DMS114 treated with DMSO at 0.1 percent for 48 hours (cell line): ENCODE measurements around the gene PRAMEF15.
A peak's percentile ranks its signal among the peaks of the same experiment; 100 is the strongest.
"Not testable (repeated sequence)": the region's sequence is repeated elsewhere in the genome, so short reads cannot be mapped to it uniquely, and the experiment has no call there.

Experiments
- DNase-seq: peaks from one replicate; lab custom pipeline; 2025; ENCODE audit not compliant: unreplicated experiment; lab: John Stamatoyannopoulos, UW

Gene PRAMEF15

DNA sequence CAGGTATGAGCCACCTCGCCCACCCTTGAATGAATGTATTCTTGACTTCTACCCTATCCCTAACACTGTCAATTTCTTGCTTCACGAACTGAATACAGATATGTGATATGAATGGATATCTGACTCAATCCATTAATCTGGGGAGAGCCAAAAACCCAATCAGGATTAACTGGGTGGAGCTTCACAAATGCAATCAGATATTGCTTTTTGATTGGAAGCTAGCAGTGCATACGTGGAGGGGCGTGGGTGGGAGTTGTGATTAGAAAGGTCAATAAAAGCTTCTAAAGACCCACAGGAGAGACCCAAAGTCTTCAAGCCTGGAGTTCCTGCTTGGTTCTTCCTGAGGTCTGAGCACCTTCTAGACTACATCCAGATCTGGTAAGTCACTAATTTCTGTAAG, at the start of gene PRAMEF15:
Gene PRAMEF15, plus strand, starts transcription at position 301 of the 400 bp plus-strand sequence. CDS start 2,827 bp downstream, outside the sequence.
- not testable (repeated sequence) for DNase-seq

DNA sequence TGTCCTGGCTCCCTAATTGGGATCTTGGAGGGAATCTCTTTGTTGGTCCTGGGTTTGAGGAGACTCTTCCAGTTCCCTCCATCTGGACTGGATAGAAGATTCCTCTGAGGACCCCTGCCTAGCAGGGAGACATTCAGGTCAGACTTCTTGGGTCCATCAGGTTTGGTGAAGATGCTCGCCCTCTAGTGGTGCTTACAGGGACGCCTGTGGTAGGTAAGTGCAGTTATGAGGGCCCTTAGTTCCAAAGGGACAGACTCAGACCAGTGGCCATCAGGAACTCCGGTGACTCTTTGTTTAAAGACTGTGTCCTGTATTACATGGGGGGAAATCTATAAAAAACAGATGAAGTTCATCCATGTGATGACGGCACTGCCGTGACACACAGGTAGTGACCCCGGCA, 38.4 kb upstream of the PRAMEF15 start:
- DNase-seq = not testable (repeated sequence)

DNA sequence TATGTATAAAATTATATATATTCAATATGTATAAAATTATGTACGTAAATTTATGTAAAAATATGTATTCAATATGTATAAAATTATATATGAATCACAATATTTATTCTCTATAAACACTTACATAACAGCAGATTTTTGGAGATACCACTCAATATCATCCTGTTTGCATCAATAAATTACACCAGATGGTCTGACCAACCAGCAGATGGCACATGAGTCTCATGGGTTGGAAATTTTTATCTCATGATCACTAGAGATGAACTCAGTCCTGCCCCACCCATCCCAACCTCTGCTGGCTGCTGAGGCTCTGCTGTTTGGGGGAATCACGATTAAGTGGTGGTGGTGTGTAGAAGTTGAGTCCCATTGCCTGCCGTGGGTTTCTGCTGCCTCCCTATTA, 35.8 kb upstream of the PRAMEF15 start:
- DNase-seq = not testable (repeated sequence)

DNA sequence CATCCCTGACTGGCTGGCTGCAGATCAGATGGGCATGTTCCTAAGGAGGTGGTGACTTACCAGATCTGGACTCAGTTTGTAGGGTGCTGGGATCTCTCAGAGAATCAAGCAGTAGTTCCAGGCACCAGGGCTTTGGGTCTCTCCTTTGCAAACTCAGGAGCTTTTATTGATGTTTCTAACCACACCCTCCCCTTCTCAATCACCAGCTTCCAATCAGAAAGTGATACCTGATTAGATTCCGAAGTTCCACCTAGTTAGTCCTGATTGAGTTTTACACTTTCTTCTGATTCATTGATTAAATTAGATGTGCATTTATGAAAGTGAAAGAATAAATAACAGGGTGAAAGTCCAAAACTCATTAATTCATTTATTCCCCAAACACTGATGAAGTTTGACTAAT, 30.3 kb upstream of the PRAMEF15 start, which contains the start of gene PRAMEF8:
Gene PRAMEF8, minus strand, starts transcription at position 101 of the 400 bp plus-strand sequence. CDS start 1,046 bp downstream, outside the sequence.
- not testable (repeated sequence) for DNase-seq

DNA sequence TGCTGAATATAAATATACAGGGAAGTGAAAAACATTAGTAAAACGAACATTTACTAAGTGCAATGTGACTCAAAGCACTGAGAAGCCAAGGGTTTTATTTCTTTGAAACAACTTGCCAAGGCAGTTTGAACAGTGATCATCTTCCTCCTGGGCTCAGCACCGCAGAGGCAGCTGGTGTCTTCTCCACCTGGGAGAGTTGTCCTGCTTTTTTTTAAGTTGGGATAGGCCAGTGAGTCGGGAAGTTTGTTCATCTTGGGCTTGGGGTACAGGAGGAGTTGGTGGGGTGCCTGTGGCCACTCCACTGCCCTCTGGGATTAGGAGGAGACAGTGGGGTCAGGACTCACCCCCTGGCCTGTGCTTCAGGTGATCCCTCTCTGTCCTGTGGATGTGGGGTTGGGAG, 26.4 kb upstream of the PRAMEF15 start:
- not testable (repeated sequence) for DNase-seq

DNA sequence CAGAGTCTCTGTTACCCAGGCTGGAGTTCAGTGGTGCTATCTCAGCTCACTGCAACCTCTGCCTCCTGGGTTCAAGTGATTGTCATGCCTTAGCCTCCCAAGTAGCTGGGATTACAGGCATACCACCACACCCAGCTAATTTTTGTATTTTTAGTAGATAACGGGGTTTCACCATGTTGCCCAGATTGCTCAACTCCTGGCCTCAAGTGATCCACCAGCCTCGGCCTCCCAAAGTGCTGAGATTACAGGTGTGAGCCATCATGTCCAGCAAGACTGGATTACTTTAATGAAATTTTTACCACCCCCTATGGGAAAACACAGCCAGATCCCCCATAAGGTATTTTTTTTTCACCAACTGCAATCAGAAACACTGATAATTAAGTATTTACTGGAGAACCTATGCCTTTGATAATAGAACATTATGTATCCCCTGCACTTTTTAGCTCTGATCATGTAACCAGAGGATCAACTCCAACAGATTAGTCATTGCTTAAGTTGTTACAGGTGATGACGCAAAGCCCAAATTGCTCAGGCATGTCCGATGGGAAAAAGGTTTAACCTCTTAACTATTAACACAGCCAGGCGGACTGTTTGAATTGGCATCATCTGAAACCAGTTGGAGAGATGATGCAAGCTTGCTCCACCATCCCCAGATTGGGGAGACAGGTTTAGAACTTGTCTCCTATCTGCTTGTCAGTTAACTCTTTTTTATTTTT, 18.0 kb upstream of the PRAMEF15 start:
- DNase-seq = not testable (repeated sequence)

DNA sequence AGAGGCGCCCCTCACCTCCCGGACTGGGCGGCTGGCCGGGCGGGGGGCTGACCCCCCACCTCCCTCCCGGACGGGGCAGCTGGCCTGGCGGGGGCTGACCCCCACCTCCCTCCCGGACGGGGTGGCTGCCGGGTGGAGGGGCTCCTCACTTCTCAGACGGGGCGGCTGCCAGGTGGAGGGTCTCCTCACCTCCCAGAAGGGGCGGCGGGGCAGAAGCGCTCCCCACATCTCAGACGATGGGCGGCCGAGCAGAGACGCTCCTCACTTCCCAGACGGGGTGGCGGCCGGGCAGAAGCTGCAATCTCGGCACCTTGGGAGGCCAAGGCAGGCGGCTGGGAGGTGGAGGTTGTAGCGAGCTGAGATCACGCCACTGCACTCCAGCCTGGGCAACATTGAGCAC, 16.7 kb upstream of the PRAMEF15 start:
- not testable (repeated sequence) for DNase-seq

DNA sequence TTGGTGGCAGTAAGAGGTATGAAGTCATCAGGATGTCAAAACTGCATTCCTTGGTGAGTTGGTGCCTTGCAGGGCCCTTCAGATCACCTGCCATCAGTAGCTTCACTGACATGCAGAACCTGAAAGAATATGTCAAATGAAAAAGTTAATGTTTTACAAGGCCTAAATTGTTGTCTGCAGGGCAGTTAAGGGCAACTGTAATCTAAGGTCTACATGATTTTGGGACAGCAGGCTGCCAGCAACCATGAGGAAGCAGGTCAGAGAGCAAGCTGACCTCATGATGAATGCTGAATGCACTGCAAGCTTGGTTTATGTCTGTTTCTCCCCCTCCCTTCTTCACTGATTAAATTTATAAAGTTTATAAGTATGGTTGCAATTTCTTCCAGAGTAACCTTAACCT, 13.2 kb upstream of the PRAMEF15 start:
- not testable (repeated sequence) for DNase-seq

DNA sequence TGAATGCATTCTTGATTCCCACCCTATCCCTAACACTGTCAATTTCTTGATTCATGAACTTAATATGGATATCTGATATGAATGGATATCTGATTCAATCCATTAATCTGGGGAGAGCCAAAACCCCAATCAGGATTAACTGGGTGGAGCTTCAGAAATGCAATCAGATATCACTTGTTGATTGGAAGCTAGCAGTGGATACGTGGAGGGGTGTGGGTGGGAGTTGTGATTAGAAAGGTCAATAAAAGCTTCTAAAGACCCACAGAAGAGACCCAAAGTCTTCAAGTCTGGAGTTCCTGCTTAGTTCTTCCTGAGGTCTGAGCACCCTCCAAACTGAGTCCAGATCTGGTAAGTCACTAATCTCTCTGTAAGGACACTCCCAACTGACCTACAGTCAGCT, 12.1 kb upstream of the PRAMEF15 start, which contains the start of gene PRAMEF33:
Gene PRAMEF33, plus strand, starts transcription at position 301 of the 400 bp plus-strand sequence. CDS start 2,416 bp downstream, outside the sequence.
- not testable (repeated sequence) for DNase-seq

DNA sequence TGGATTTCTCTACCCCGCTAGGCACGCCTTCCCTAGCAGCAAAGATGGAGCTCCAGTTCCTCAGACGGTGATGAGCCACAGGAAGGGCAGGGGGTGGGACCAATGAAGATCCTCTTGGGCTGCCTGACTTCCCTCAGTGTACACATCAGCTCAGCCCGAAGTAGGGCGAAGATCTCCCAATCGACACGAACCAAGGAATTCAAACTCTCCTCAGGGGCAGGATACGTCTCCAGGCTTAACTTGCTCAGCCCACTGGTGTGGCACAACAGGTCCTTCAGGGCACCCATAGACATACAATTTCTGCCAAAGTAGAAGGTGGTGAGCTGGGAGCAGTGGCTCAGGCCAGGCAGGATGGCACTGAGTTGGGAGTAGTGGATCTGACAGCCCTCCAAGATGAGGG, 27.1 kb downstream of the PRAMEF15 start:
- not testable (repeated sequence) for DNase-seq

DNA sequence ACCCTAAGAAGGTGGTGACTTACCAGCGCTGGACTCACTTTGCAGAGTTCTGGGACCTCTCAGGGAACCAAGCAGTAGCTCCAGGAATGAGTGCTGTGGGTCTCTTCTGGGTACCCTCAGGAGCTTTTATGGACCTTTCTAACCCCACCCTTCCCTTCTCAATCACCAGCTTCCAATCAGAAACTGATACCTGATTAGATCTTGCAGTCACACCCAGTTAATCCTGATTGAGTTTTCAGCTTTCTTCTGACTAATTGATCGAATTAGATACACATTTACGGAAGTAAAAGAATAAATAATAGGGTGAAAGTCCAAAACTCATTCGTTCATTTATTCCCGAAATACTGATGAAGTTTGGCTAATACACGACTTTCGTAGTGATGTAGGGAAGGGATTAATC, 31.7 kb downstream of the PRAMEF15 start, which contains the start of gene PRAMEF14:
Gene PRAMEF14, minus strand, starts transcription at position 101 of the 400 bp plus-strand sequence. CDS start 1,820 bp downstream, outside the sequence.
- DNase-seq = not testable (repeated sequence)

DNA sequence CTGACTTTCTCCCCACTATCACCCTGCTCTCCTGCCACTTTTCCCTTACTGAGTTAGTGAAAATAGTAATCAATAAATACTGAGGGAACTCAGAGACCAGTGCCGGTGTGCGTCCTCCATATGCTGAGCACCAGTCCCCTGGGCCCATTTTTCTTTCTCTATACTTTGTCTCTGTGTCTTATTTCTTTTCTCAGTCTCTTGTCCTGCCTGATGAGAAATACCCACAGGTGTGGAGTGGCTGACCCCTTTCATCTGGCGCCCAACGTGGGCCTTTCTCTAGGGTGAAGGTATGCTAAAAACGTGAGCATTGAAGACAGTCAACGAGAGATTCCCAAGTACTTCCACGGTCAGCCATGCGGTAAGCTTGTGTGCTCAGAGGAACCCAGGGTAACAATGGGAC, 38.1 kb downstream of the PRAMEF15 start:
- DNase-seq = not testable (repeated sequence)

DNA sequence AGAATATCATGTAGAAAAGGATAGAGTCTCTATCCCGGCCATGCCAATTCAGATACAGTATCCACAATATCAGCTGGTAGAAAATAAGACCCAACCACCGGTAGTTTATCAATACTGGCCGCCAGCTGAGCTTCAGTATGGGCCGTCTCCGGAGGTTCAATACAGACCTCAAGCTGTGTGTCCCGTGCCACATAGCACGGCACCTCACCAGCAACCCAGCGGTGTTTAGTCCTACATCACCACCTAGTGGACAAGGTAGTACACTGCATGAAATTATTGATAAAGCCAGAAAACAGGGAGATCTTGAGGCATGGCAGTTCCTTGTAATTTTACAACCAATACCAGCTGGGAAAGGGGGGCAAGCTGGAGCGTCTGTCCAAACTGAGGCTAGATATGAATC, 39.1 kb downstream of the PRAMEF15 start:
- not testable (repeated sequence) for DNase-seq

DNA sequence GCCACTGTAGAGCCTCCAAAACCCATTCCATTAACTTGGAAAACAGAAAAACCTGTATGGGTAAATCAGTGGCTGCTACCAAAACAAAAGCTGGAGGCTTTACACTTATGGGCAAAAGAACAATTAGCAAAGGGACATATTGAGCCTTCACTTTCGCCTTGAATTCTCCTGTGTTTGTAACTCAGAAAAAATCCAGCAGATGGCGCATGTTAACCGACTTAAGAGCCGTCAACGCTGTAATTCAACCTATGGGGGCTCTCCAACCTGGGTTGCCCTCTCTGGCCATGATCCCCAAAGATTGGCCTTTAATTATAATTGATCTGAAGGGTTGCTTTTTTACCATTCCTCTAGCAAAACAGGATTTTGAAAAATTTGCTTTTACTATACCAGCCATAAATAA, 41.4 kb downstream of the PRAMEF15 start:
- peak; percentile 41 for DNase-seq

DNA sequence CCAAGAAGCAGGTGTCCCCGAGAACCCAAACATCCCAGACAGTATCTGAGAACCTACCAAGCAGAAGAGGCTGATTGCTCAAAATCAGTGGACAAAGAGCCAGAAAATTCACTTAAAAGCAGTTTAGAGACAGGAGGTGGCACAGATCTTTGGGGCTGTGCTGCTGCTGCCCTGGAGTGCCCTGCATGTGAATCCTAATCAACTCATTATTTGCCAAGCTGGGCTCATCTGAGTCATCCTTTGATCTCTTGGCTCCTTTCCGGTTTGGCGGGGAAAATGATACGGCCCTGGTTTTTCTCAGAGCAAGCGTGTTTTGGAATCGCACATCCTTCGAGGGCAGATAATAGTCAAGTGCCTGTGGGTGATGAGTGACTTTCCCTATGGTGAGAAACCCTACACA, 47.0 kb downstream of the PRAMEF15 start:
- DNase-seq = not testable (repeated sequence)

DNA sequence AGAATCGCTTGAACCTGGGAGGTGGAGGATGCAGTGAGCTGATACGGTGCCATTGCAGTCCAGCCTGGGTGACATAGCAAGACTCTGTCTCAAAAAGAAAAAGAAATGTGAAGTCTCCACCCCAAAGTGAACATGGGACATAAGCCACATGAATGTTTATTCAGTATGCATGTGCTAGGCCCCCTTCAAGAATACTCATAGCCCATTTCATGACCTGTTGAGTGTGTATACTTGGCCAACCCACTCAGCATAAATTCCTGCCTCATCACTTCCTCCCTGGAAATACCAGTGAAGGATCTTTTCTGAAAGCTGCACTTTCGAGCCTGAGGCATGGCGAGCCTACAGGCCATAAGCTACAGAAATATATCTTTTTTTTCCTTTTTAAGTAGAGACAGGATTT, 49.5 kb downstream of the PRAMEF15 start:
- DNase-seq = not testable (repeated sequence)

DNA sequence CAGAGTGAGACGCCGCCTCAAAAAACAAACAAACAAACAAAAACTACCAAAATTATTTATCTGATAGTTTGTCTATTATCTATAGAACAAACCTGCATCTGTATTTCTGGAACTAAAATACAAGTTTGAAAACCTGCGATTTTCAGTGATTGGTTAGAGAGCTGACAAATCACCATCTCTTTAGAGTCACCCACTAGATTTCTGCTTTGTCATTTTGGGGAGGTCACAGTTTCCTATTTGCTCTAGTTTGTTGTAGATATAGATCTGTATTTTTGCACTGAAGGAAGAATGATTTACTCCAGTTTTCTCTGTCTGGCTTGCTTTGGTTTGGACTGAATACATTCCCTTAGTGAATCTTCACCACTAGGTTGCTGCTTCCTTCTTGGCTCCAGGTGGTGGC, 51.2 kb downstream of the PRAMEF15 start:
- not testable (repeated sequence) for DNase-seq

DNA sequence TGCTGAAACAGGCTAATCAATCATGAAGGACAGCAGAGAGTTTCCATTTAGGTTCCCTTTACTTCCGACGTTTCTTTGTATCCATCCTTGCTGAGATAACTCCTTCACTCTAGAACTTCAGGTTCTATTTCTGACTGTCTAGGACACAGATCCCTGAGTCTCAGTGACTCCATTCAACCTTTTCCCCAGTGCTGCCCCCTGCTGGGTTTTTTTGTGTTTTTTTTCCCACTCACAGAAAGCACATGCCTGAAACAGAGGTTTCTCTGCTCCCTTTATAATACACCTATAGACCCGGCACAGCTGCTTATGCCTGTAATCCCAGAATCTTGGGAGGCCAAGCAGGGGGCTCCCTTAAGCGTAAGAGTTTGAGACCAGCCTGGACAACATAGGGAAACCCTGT, 53.2 kb downstream of the PRAMEF15 start:
- not testable (repeated sequence) for DNase-seq
